ENCODE measurements around the gene SPAM1. TPM values are rescaled to one million over a fixed set of nuclear protein-coding genes. Genes with fewer than 3 reads are reported as not detected.

SPAM1 gene
- total and polyA plus RNA-seq, 10 donors = not detected

- 56 to 85% (median 80%) methylated on average over 2 to 3 of the region's 3 CpGs for WGBS, 5 donors
- H3K9me3 ChIP-seq = peaks cover 0 to 17% (median 7%) of the 10 kb centered on the region in 8 donors
- H3K27ac ChIP-seq = no peak overlapping the region
- peaks cover 0 to 11% (median 0%) of the 10 kb centered on the region in 7 donors for H3K27me3 ChIP-seq (replicated peaks in 1 of 7)
- no peak for DNase-seq
- intact Hi-C loops (cut with DNase I; ENCODE audit: low total_unique reads) = no loop called here
- H3K4me3 ChIP-seq = no peak overlapping the region
- no peaks in the 10 kb centered on the region for H3K36me3 ChIP-seq
- TF ChIP-seq CTCF (IDR thresholded peaks at IDR 0.05 in 8 of 11, conservative IDR thresholded peaks at IDR 0.05 in 3 of 11) (no peak), POLR2AphosphoS5 (IDR thresholded peaks at IDR 0.05) (no peak), POLR2A (IDR thresholded peaks at IDR 0.05) (no peak)
- no peaks in the 10 kb centered on the region for H3K4me1 ChIP-seq
These were observed 14.7 kb downstream of the SPAM1 start for GRCh38 chr7:123939784-123940183.

DNA sequence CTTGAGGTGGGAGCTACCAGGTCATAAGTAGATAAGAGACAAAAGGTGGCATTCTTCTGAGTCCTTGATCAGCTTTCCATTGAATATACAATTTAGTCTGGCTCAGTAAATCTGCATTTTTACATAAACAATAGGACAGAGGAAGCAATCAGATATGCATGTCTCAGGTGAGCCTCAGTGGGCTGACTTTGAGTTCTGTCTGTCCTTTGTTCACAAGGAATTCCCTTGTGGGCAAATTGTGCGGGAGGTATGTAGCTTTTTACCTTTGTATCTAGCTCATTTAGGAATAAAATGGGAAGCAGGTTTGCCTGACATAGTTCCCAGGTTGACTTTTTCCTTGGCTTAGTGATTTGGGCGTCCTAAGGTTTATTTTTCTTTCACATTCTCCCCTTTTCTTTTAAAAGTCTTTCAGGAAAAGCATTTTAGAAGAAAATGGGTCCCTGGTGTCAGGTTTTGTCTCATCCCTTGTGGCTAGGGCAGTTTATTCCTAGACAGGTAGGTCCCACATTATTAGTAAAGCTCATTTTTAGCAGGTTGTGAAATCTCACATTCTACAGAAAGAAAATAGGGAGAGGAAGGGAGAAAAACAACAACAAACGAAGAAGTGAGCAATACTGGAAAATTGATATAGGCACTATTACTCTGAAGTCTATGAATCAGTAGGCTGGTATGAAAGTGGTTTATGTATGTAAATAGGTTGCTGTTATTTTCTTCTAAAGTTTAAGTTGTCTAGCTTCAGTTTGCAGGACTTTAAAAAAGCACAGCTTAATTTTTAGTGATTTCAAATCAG, 16.5 kb downstream of the SPAM1 start:
- 53 to 69% (median 60%) methylated on average over 3 of the region's 3 CpGs for whole genome bisulfite sequencing, 5 donors
- no peaks in the 10 kb centered on the region for H3K36me3 ChIP-seq

DNA sequence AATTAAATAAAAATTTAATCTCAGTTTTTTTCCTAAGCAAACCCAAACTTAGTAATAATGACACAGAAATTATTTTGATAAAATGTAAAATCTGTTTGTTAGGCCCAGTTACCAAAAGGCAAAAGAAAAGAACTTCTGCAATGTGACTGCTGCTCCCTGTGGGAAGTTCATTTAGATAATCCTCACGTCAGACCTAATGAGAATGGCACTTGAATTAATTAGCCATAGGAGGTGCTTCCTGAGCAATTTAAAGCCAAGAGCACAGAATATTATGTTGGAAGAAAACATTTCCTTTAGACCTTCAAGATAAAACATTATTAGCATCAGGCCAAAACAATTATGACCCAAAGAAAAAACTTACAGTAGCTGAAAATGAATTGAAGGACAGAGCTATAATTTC, 19.4 kb downstream of the SPAM1 start:
- intact Hi-C loops (cut with DNase I; ENCODE audit: low total_unique reads) = no loop called here
- Histone ChIP-seq H3K27ac (no peak overlapping the region), H3K27me3 (replicated peaks in 1 of 7) (peaks cover 0 to 11% (median 0%) of the 10 kb centered on the region in 7 donors), H3K4me1 (no peaks in the 10 kb centered on the region), H3K4me3 (no peak overlapping the region), H3K36me3 (no peaks in the 10 kb centered on the region), H3K9me3 (no peaks in the 10 kb centered on the region)
- DNase-seq = no peak
- 22 to 43% (median 28%) methylated on average over 1 of the region's 1 CpG for WGBS, 5 donors
- TF ChIP-seq CTCF (IDR thresholded peaks at IDR 0.05 in 8 of 11, conservative IDR thresholded peaks at IDR 0.05 in 3 of 11) (no peak), POLR2A (IDR thresholded peaks at IDR 0.05) (no peak), POLR2AphosphoS5 (IDR thresholded peaks at IDR 0.05) (no peak)

More for the DNA sequence above, 16.5 kb downstream of the SPAM1 start:
- peaks cover 0 to 11% (median 0%) of the 10 kb centered on the region in 7 donors for H3K27me3 ChIP-seq (replicated peaks in 1 of 7)
- H3K9me3 ChIP-seq = peaks cover 0 to 3% (median 0%) of the 10 kb centered on the region in 8 donors
- no peak for DNase-seq
- H3K4me3 ChIP-seq = no peak overlapping the region
- no peak overlapping the region for H3K27ac ChIP-seq
- intact Hi-C loops (cut with DNase I; ENCODE audit: low total_unique reads) = no loop called here
- H3K4me1 ChIP-seq = no peaks in the 10 kb centered on the region
- TF ChIP-seq CTCF (IDR thresholded peaks at IDR 0.05 in 8 of 11, conservative IDR thresholded peaks at IDR 0.05 in 3 of 11) = no peak
- TF ChIP-seq POLR2A (IDR thresholded peaks at IDR 0.05) = no peak
- no peak for TF ChIP-seq POLR2AphosphoS5 (IDR thresholded peaks at IDR 0.05)

DNA sequence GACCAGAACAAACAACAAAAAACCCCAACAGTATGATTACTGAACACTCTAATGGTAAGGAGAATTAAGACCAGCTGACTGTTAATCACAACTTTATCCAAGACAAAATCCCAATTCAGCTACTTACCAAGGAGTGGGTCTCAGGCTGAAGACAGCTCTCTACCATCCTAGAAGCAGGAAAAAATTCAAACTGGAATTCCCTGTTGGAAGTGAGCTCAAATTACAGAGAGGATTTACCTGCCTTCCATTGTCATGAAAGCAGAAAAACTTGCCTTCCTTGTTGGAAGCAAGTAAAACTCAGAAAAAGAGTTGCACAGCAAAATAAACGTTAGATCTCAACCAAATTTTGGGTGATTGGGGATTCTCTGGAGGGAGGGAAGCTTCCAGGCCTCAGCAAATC, 20.9 kb downstream of the SPAM1 start:
- Histone ChIP-seq H3K36me3 (no peaks in the 10 kb centered on the region), H3K4me3 (no peak overlapping the region), H3K4me1 (no peaks in the 10 kb centered on the region), H3K9me3 (no peaks in the 10 kb centered on the region), H3K27ac (no peak overlapping the region), H3K27me3 (replicated peaks in 1 of 7) (peaks cover 0 to 11% (median 0%) of the 10 kb centered on the region in 7 donors)
- no peak for DNase-seq
- intact Hi-C loops (cut with DNase I; ENCODE audit: low total_unique reads) = no loop called here
- TF ChIP-seq CTCF (IDR thresholded peaks at IDR 0.05 in 8 of 11, conservative IDR thresholded peaks at IDR 0.05 in 3 of 11) (no peak), POLR2AphosphoS5 (IDR thresholded peaks at IDR 0.05) (no peak), POLR2A (IDR thresholded peaks at IDR 0.05) (no peak)
- 39 to 70% (median 54%) methylated on average over 1 of the region's 1 CpG for WGBS, 5 donors
